HS-5 (cell line): ENCODE results near the gene FAM170B.

Experiments
- DNase-seq: peaks from one replicate; pipeline ENCODE4 v3.0.0-alpha.2; 2012; ENCODE audit warnings: low read depth

FAM170B gene

GRCh38 chr10:49120911-49121310, 12.9 kb downstream of the FAM170B start:
- DNase-seq, result no peak

- DNase-seq, result no peak
Measured at GRCh38 chr10:49119746-49120145, 14.1 kb downstream of the FAM170B start.

GRCh38 chr10:49118430-49119074, 15.3 kb downstream of the FAM170B start:
- DNase-seq, result no peak

GRCh38 chr10:49117376-49118070, 16.3 kb downstream of the FAM170B start:
- DNase-seq, result no peak

GRCh38 chr10:49116509-49117375, 17.1 kb downstream of the FAM170B start:
- DNase-seq, result no peak

DNA sequence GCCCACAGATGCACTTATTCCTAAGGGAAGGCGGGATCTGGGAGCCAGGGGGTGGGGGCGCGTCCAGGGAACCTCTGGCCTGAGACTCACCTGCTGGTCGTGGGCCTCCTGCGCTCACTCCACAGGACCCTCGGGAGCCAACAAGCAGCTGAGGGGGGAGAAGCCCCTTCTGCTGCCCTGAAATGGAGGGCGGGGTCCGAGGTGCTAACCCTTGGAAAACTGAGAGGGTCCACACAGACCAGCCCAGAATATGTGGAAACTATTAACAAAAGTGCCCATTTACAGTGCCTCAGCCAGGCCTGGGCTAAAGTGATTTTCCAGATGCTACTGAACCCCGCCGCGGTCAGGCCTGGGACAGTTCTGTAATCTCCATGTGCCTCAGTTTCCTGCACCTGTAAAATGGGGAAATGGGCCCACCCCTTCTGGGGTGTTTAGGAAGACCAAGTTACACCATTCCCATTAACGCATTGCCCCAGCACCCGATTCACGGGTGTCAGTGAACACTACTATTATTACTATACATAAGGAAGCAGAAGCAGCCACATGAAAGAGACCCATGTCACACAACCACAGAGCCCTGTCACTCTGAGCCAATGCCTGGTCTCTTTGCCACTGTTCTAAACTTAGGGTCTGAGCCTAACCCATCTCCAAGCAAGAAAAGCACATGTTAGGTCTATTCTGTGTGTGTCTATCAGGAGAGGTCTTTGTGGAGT, 17.9 kb downstream of the FAM170B start:
- DNase-seq, result no peak

- peak; percentile 13 for DNase-seq
Measured at GRCh38 chr10:49115015-49115795, 18.6 kb downstream of the FAM170B start, which contains the start of gene VSTM4. Gene VSTM4, minus strand, starts transcription at chr10:49115522. Its CDS starts 37 bp downstream, at chr10:49115485.

DNA sequence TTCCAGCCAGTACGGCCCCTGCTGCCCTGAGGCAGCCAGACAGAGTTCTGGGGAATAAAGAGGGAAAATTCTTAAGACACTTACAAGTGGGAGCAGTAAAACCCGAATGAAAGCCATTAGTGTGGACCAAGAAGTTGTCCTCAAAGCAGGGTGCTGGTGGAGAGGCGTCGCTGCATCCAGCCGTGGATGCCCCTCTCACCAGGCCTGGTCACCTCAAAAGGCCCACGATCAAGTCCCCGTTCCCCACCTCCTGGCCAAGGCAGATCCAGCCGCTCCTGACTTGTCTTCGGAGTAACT, 19.2 kb downstream of the FAM170B start:
- no peak for DNase-seq

DNA sequence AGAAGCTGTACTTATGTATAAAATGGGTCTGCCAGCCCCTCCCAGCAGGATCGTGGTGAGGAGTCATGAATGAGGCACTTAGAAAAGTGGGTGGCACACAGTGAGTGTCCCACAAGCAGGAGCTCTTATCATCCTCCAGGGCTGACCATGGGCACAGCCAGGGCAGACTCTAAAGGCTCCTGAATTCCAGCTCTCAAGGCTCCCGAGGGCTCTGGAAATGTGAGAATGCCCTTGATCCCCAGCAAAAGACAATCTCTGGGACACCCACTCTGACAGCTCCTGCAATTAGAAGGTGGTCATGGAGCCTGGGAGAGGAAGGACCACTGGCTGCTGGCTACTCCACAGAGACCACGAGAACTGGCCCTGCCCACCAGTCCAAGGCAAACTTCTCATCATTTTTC, 20.1 kb downstream of the FAM170B start:
- no peak for DNase-seq

GRCh38 chr10:49112851-49113250, 21.0 kb downstream of the FAM170B start:
- DNase-seq, result no peak

DNA sequence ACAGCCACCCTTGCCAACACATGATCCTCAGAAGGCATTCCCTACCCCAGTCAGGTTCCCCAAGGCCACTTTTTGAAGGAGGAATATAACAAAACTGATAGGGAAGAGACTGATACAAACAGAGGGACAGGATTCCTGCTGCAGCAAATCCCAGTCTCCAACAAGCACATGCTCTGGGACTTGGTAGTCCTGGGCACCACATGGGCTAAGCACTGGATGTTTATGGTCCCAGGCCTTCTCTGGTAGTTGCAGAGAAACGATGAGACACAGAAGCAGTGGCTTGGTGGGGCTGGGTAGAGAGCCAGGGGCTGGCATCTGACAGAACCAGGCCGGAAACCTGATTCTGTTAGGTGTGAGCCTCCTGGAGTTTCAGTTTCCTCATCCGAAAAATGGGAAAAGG, 21.7 kb downstream of the FAM170B start:
- no peak for DNase-seq

GRCh38 chr10:49111320-49111698, 22.5 kb downstream of the FAM170B start:
- no peak for DNase-seq

- DNase-seq, result no peak
Measured at GRCh38 chr10:49110684-49111319, 23.0 kb downstream of the FAM170B start.

DNA sequence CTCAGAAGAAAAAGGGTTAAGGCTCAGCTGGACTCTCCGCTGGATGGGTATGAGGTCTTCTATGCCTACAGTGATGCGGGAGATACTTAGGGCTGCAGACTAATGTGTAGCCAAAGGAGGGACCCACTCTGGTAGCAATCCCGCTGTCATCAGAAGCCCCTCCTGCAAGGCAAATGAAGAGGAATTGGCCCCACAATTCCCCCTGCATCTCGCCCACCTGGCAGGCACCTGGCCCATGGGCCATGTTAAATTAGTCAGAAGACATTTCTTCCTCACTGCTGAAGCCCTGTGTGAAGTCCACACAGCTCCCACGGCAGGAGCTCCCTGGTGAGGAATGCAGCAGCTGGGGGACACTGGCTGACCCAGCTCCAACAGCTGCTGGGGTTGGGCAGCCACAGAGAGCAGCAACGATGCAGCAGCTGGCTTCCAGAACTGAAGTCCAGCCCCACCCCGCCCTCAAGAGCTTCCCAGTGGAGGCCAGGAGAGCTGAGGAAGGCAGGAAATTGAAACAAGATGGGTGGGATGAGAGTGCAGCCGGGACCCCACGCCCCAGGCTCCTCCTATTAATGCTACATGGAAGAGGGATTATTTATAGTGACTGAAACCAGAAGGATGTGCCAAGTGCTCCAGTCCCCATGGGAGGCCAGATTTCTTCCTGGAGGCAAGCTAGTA, 24.0 kb downstream of the FAM170B start:
- peak; percentile 14 for DNase-seq

GRCh38 chr10:49108656-49109055, 25.2 kb downstream of the FAM170B start:
- no peak for DNase-seq

- DNase-seq, result no peak
Measured at GRCh38 chr10:49107887-49108267, 25.9 kb downstream of the FAM170B start.

- DNase-seq, result no peak
Measured at GRCh38 chr10:49107111-49107886, 26.5 kb downstream of the FAM170B start.

GRCh38 chr10:49106451-49106850, 27.4 kb downstream of the FAM170B start:
- DNase-seq, result no peak

GRCh38 chr10:49105076-49105475, 28.7 kb downstream of the FAM170B start:
- DNase-seq, result no peak

GRCh38 chr10:49104323-49104722, 29.5 kb downstream of the FAM170B start:
- no peak for DNase-seq
